ENCODE results near the gene CTPS2. TPM values are rescaled to one million over a fixed set of nuclear protein-coding genes. Genes with fewer than 3 reads are reported as not detected.
"Not testable (repeated sequence)": the region's sequence is repeated elsewhere in the genome, so short reads cannot be mapped to it uniquely, and the experiment has no call there.

CTPS2 gene
- total RNA-seq, 3 donors from 2014 or later: 12.3 to 26.3 (median 21.0) TPM

- Histone ChIP-seq H3K4me3 (no peak overlapping the region), H3K4me1 (no peaks in the 10 kb centered on the region), H3K27ac (no peak overlapping the region), H3K9me3 (no peaks in the 10 kb centered on the region), H3K36me3 (no peaks in the 10 kb centered on the region), H3K27me3 (peaks cover 0 to 14% of the 10 kb centered on the region in 2 donors)
- no peak for TF ChIP-seq POLR2A (IDR thresholded peaks at IDR 0.05)
- TF ChIP-seq CTCF (IDR thresholded peaks at IDR 0.05): no peak
- no peak for TF ChIP-seq POLR2AphosphoS5 (IDR thresholded peaks at IDR 0.05)
- no peak for DNase-seq (ENCODE audit: low spot score in 2 of 2)
- intact Hi-C loops (cut with DNase I; ENCODE audit: low total_unique reads): no loop called here
Measured at GRCh38 chrX:16610121-16610621, 102.3 kb downstream of the CTPS2 start.

DNA sequence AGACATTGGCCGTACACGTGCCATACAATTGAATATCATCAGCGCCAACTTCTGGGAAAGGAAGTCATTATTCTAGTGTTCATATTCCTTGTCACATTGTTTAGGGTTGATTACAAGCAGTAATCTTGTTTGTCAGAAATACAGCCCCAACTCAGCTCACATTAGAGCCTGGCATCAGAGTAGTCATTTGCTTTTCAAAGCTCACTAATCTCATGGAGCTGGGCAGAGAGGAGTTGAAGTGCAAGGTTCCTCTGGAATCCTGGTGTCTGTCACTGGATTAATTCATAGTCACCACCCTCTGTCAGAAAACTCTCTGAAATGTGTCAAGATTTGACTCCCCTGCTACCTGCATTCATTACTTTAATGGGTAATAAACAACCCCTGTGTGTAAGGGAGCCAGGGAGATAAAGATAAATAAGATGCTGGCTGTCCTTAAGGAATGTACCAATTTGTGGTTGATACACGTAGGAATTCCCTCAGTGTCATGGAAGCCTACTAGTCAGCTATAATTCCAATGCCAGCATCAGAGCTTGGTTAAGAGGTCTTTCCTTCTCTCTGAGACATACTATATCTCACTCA lies 106.2 kb downstream of the CTPS2 start:
- TF ChIP-seq POLR2AphosphoS5 (IDR thresholded peaks at IDR 0.05): no peak
- intact Hi-C loops (cut with DNase I; ENCODE audit: low total_unique reads): no loop called here
- H3K27me3 ChIP-seq: peaks cover 0 to 10% of the 10 kb centered on the region in 2 donors
- H3K36me3 ChIP-seq: no peaks in the 10 kb centered on the region
- H3K4me3 ChIP-seq: no peak overlapping the region
- no peaks in the 10 kb centered on the region for H3K9me3 ChIP-seq
- H3K4me1 ChIP-seq: no peaks in the 10 kb centered on the region
- DNase-seq (ENCODE audit: low spot score in 2 of 2): no peak
- no peak overlapping the region for H3K27ac ChIP-seq

DNA sequence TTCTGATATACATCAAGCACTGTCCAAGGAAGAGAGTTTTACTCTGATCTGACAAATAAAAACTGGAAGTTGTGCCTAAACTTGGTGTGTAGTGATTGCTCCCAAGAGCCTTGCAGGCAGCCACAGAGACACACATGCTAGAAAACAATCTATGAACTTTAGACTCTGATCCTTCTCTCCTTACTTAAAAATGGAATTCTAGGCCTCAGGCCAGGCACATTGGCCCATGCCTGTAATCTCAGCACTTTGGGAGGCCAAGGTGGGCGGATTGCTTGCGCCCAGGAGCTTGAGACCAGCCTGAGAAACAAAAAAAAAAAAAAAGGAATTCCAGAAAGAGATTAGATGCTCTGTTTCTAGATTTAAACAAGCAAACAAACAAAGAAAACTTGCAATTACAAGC lies 108.1 kb downstream of the CTPS2 start:
- Histone ChIP-seq H3K36me3 (no peaks in the 10 kb centered on the region), H3K4me3 (no peak overlapping the region), H3K27ac (no peak overlapping the region), H3K27me3 (peaks cover 0 to 10% of the 10 kb centered on the region in 2 donors), H3K4me1 (no peaks in the 10 kb centered on the region), H3K9me3 (no peaks in the 10 kb centered on the region)
- intact Hi-C loops (cut with DNase I; ENCODE audit: low total_unique reads): no loop called here
- no peak for TF ChIP-seq CTCF (IDR thresholded peaks at IDR 0.05)
- no peak for TF ChIP-seq POLR2AphosphoS5 (IDR thresholded peaks at IDR 0.05)
- TF ChIP-seq POLR2A (IDR thresholded peaks at IDR 0.05): no peak
- DNase-seq (ENCODE audit: low spot score in 2 of 2): no peak

GRCh38 chrX:16603822-16604221 lies 108.6 kb downstream of the CTPS2 start:
- Histone ChIP-seq H3K27me3 (peaks cover 0 to 10% of the 10 kb centered on the region in 2 donors), H3K9me3 (no peaks in the 10 kb centered on the region), H3K4me3 (no peak overlapping the region), H3K4me1 (no peaks in the 10 kb centered on the region), H3K36me3 (no peaks in the 10 kb centered on the region), H3K27ac (peak overlapping the region in 1 of 2 donors; percentile 3)
- intact Hi-C loops (cut with DNase I; ENCODE audit: low total_unique reads): no loop called here
- no peak for TF ChIP-seq CTCF (IDR thresholded peaks at IDR 0.05)
- TF ChIP-seq POLR2AphosphoS5 (IDR thresholded peaks at IDR 0.05): no peak
- TF ChIP-seq POLR2A (IDR thresholded peaks at IDR 0.05): no peak
- no peak for DNase-seq (ENCODE audit: low spot score in 2 of 2)

GRCh38 chrX:16603235-16603634 lies 109.2 kb downstream of the CTPS2 start:
- H3K36me3 ChIP-seq; H3K4me1 ChIP-seq; DNase-seq (ENCODE audit: low spot score in 2 of 2); intact Hi-C loops (cut with DNase I; ENCODE audit: low total_unique reads); H3K27me3 ChIP-seq; H3K27ac ChIP-seq; H3K4me3 ChIP-seq; H3K9me3 ChIP-seq: not testable (repeated sequence)

DNA sequence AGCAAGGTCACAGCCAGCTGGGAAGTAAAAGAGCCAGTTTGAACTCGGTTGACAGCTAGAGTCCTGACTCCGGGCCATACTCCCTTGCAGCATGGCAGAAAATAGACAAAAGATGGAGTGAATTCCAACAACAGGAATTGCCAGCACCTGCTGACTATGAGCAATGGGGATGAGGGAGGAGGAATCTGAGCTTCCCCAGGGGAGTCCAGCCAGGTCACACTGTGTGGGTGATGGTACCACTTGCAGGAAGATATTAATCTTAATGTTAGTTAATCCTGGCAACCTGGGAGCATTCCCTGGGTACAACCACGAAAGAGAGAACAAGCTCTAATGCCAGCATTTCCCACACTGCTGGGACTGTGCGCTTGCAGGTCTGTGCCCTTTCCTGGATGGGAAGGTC lies 110.6 kb downstream of the CTPS2 start:
- DNase-seq (ENCODE audit: low spot score in 2 of 2): no peak

More for the DNA sequence above, 110.6 kb downstream of the CTPS2 start:
- H3K4me1 ChIP-seq: no peaks in the 10 kb centered on the region
- no peak overlapping the region for H3K4me3 ChIP-seq
- intact Hi-C loops (cut with DNase I; ENCODE audit: low total_unique reads): no loop called here
- H3K36me3 ChIP-seq: no peaks in the 10 kb centered on the region
- peaks cover 0 to 7% of the 10 kb centered on the region in 2 donors for H3K27me3 ChIP-seq
- H3K9me3 ChIP-seq: no peaks in the 10 kb centered on the region
- H3K27ac ChIP-seq: no peak overlapping the region
- TF ChIP-seq POLR2A (IDR thresholded peaks at IDR 0.05) (no peak), CTCF (IDR thresholded peaks at IDR 0.05) (no peak), POLR2AphosphoS5 (IDR thresholded peaks at IDR 0.05) (no peak)

Measured in breast epithelium (tissue), 4 donors.